H1 (cell line): ENCODE results near the gene TMEM169. TPM values are rescaled to one million over a fixed set of nuclear protein-coding genes. Genes with fewer than 3 reads are reported as not detected.

Experiments used
- MAFK ChIP-seq: IDR thresholded peaks from 2 replicates; pipeline ENCODE4 v1.6.1; 2012; ENCODE audit warnings: low read depth, mild to moderate bottlenecking, improper control_type of control experiment, low read length
- polyA plus RNA-seq, 7 experiments: library from polyadenylated mRNA; depleted of rRNA in 3 of 7; stranded (reverse) in 5 of 7; unstranded in 2 of 7; fragments of >200 nt in 5 of 7; fragments of 200-250 nt in 2 of 7; gene quantifications; 1 replicate in 5 of 7; 2 replicates in 1 of 7; 4 replicates in 1 of 7; pipeline versions ENCODE4 v1.2.1 to v1.2.3, GENCODE V29; 2011 to 2013; ENCODE audit warnings: missing spikeins in 2 of 7, mixed read lengths in 2 of 7
- total RNA-seq: library from RNA; stranded (reverse); fragmentation: NEBNext Ultra II Directional; extraction: Animal tissue kit (Norgen Biotek cat#: 25700); gene quantifications from 2 replicates; pipeline ENCODE4 v1.2.1, GENCODE V29; 2021

The TMEM169 gene
- total and polyA plus RNA-seq, 2 of the 8 experiments (the other 6 are each of a cell fraction or from before 2014, with no cell fraction given) = 0.41 to 2.4 TPM

GRCh38 chr2:216119146-216119545 is 37.4 kb downstream of the TMEM169 start (continued):
- no peak for TF ChIP-seq MAFK
